DND-41 (cell line): Measurements from ENCODE around the gene TRAF3IP1.

ENCODE experiments used
- EZH2 ChIP-seq: IDR thresholded peaks from 3 replicates; pipeline ENCODE4 v1.6.1; 2012; ENCODE audit warnings: borderline replicate concordance, low read depth, mild to moderate bottlenecking, moderate library complexity, low read length, inconsistent platforms; ENCODE audit not compliant: severe bottlenecking
- TF ChIP-seq, protein P1 (sequence below): IDR thresholded peaks from 2 replicates; pipeline ENCODE4 v1.5.1; 2012; ENCODE audit warnings: borderline replicate concordance, low read length, moderate library complexity, mild to moderate bottlenecking; ENCODE audit not compliant: poor library complexity, severe bottlenecking; ENCODE audit errors: extremely low read depth

DNA sequence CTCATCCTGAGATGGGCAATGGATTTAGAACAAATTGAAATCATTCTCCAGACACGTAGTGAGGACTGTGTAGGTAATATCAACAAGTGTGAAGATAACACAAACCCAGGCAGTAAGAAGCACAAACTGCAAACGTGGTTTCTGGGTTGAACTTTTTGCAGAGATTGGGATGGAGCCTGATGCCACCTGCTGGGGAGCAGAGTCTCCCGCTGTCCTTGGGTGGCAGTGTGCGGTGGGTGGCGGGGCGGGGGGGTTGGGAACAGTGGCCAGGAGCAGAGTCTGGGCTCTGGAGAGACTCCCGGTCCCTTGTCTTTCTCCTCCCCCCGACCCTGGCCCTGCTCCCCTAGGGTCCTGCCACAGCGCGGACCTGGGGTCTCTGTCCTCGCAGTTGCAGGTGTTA, 19.5 kb downstream of the TRAF3IP1 start:
- TF ChIP-seq, protein P1, sequence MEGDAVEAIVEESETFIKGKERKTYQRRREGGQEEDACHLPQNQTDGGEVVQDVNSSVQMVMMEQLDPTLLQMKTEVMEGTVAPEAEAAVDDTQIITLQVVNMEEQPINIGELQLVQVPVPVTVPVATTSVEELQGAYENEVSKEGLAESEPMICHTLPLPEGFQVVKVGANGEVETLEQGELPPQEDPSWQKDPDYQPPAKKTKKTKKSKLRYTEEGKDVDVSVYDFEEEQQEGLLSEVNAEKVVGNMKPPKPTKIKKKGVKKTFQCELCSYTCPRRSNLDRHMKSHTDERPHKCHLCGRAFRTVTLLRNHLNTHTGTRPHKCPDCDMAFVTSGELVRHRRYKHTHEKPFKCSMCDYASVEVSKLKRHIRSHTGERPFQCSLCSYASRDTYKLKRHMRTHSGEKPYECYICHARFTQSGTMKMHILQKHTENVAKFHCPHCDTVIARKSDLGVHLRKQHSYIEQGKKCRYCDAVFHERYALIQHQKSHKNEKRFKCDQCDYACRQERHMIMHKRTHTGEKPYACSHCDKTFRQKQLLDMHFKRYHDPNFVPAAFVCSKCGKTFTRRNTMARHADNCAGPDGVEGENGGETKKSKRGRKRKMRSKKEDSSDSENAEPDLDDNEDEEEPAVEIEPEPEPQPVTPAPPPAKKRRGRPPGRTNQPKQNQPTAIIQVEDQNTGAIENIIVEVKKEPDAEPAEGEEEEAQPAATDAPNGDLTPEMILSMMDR = peak; percentile 25
- TF ChIP-seq EZH2 = no peak
